Measurements from ENCODE around the gene DNAI1.
"Not testable (repeated sequence)": the region's sequence is repeated elsewhere in the genome, so short reads cannot be mapped to it uniquely, and the experiment has no call there.

Gene DNAI1

GRCh38 chr9:34426347-34427074, 32.1 kb upstream of the DNAI1 start:
- TF ChIP-seq CTCF (IDR thresholded peaks at IDR 0.05; ENCODE audit: insufficient read depth, low read depth, low read length, missing control alignments), result no peak
- H3K4me3 ChIP-seq (ENCODE audit: low read depth, low read length), result no peak overlapping the region
- no peak for DNase-seq (ENCODE audit: low read depth)

- no peak for TF ChIP-seq CTCF (IDR thresholded peaks at IDR 0.05; ENCODE audit: insufficient read depth, low read depth, low read length, missing control alignments)
- DNase-seq (ENCODE audit: low read depth), result no peak
- no peak overlapping the region for H3K4me3 ChIP-seq (ENCODE audit: low read depth, low read length)
These were observed 30.2 kb upstream of the DNAI1 start for GRCh38 chr9:34428325-34428958.

GRCh38 chr9:34430843-34431437, 27.7 kb upstream of the DNAI1 start:
- H3K4me3 ChIP-seq (ENCODE audit: low read depth, low read length), result no peak overlapping the region
- TF ChIP-seq CTCF (IDR thresholded peaks at IDR 0.05; ENCODE audit: insufficient read depth, low read depth, low read length, missing control alignments), result no peak
- DNase-seq (ENCODE audit: low read depth), result peak; percentile 54

GRCh38 chr9:34431667-34432066, 26.9 kb upstream of the DNAI1 start:
- DNase-seq (ENCODE audit: low read depth), result no peak
- no peak overlapping the region for H3K4me3 ChIP-seq (ENCODE audit: low read depth, low read length)
- TF ChIP-seq CTCF (IDR thresholded peaks at IDR 0.05; ENCODE audit: insufficient read depth, low read depth, low read length, missing control alignments), result no peak

- peak; percentile 87 for DNase-seq (ENCODE audit: low read depth)
- no peak overlapping the region for H3K4me3 ChIP-seq (ENCODE audit: low read depth, low read length)
- peak; percentile 70 for TF ChIP-seq CTCF (IDR thresholded peaks at IDR 0.05; ENCODE audit: insufficient read depth, low read depth, low read length, missing control alignments)
These were observed 21.3 kb upstream of the DNAI1 start for GRCh38 chr9:34437006-34437925.

- DNase-seq (ENCODE audit: low read depth); H3K4me3 ChIP-seq (ENCODE audit: low read depth, low read length): not testable (repeated sequence)
These were observed 20.7 kb upstream of the DNAI1 start for GRCh38 chr9:34437926-34438307.

GRCh38 chr9:34438465-34438864, 20.1 kb upstream of the DNAI1 start:
- DNase-seq (ENCODE audit: low read depth); H3K4me3 ChIP-seq (ENCODE audit: low read depth, low read length): not testable (repeated sequence)

All from GM12865 (cell line).